ENCODE data around the gene STARD8.
A peak's percentile ranks its signal among the peaks of the same experiment; 100 is the strongest.
"Not testable (repeated sequence)": the region's sequence is repeated elsewhere in the genome, so short reads cannot be mapped to it uniquely, and the experiment has no call there.

Gene STARD8

GRCh38 chrX:68717663-68718442 lies 70.4 kb downstream of the STARD8 start:
- no peak for DNase-seq (ENCODE audit: low spot score)

GRCh38 chrX:68718443-68718820 lies 71.0 kb downstream of the STARD8 start:
- DNase-seq (ENCODE audit: low spot score) = no peak

GRCh38 chrX:68719181-68719903 lies 71.9 kb downstream of the STARD8 start:
- DNase-seq (ENCODE audit: low spot score) = no peak

GRCh38 chrX:68719904-68720614 lies 72.6 kb downstream of the STARD8 start:
- no peak for DNase-seq (ENCODE audit: low spot score)

- no peak for DNase-seq (ENCODE audit: low spot score)
These were observed 73.4 kb downstream of the STARD8 start for GRCh38 chrX:68720851-68721250.

- DNase-seq (ENCODE audit: low spot score) = no peak
These were observed 74.1 kb downstream of the STARD8 start for GRCh38 chrX:68721546-68721945.

GRCh38 chrX:68721991-68722860 lies 74.8 kb downstream of the STARD8 start:
- DNase-seq (ENCODE audit: low spot score) = no peak

GRCh38 chrX:68723491-68724155 lies 76.2 kb downstream of the STARD8 start:
- no peak for DNase-seq (ENCODE audit: low spot score)

GRCh38 chrX:68724531-68725020 lies 77.1 kb downstream of the STARD8 start:
- DNase-seq (ENCODE audit: low spot score) = no peak

- no peak for DNase-seq (ENCODE audit: low spot score)
These were observed 78.4 kb downstream of the STARD8 start for GRCh38 chrX:68725756-68726365.

GRCh38 chrX:68726366-68726765 lies 78.9 kb downstream of the STARD8 start:
- DNase-seq (ENCODE audit: low spot score) = no peak

- no peak for DNase-seq (ENCODE audit: low spot score)
These were observed 80.2 kb downstream of the STARD8 start for GRCh38 chrX:68727696-68728095.

- no peak for DNase-seq (ENCODE audit: low spot score)
These were observed 80.7 kb downstream of the STARD8 start for GRCh38 chrX:68728186-68728585.

- no peak for DNase-seq (ENCODE audit: low spot score)
These were observed 83.8 kb downstream of the STARD8 start for GRCh38 chrX:68731254-68731653.

- peak; percentile 17 for DNase-seq (ENCODE audit: low spot score)
These were observed 85.5 kb downstream of the STARD8 start for GRCh38 chrX:68732906-68733493.

GRCh38 chrX:68735266-68735665 lies 87.8 kb downstream of the STARD8 start:
- DNase-seq (ENCODE audit: low spot score) = no peak

- DNase-seq (ENCODE audit: low spot score) = not testable (repeated sequence)
These were observed 94.4 kb downstream of the STARD8 start for GRCh38 chrX:68741864-68742263.

- DNase-seq (ENCODE audit: low spot score) = no peak
These were observed 96.3 kb downstream of the STARD8 start for GRCh38 chrX:68743754-68744153.

- DNase-seq (ENCODE audit: low spot score) = no peak
These were observed 99.5 kb downstream of the STARD8 start for GRCh38 chrX:68746988-68747387.

- DNase-seq (ENCODE audit: low spot score) = no peak
These were observed 100.6 kb downstream of the STARD8 start for GRCh38 chrX:68748030-68748429.
